HL-60 (cell line): Measurements from ENCODE around the gene TCEAL6.

Source experiments
- CTCF ChIP-seq: IDR thresholded peaks from one replicate; pipeline ENCODE4 v1.5.1; 2011; ENCODE audit warnings: low read length, control low read depth, inconsistent platforms; ENCODE audit not compliant: insufficient read depth
- GABPA ChIP-seq: IDR thresholded peaks from 2 replicates; pipeline ENCODE4 v1.6.1; 2012; ENCODE audit warnings: low read depth

GRCh38 chrX:102115748-102116147 is 26.5 kb downstream of the TCEAL6 start:
- TF ChIP-seq GABPA (no peak), CTCF (no peak)
